CD4-positive, alpha-beta T cell treated with Interleukin-21 for 1 hour (primary cell): ENCODE data around the gene OR1B1.
"Not testable (repeated sequence)": the region's sequence is repeated elsewhere in the genome, so short reads cannot be mapped to it uniquely, and the experiment has no call there.

Experiments
- DNase-seq: peaks from one replicate; pipeline ENCODE4 v3.0.0-alpha.2; 2020

Gene OR1B1

GRCh38 chr9:122657527-122657926 is at the start of gene OR1B1:
OR1B1 (minus strand) TSS chr9:122657627.
- no peak for DNase-seq

GRCh38 chr9:122695696-122696095 is 38.3 kb upstream of the OR1B1 start:
- DNase-seq, result no peak

DNA sequence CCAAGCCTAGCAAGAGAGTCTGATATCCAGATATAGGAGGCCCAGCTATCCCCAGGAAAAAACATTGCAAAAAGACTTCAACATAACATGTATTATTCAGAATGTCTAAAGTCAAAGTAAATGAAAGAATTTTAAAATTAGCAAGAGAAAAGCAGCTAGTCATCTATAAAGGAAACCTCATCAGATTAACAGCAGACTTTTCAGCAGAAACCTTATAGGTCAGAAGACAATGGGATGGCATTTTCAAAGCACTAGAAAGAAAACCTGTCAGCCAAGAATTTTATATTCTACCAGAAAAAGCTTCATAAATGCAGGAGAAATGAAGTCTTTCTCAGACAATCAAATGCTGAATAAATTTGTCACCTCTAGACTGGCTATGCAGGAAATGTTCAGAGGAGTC is 27.4 kb upstream of the OR1B1 start:
- DNase-seq, result no peak

GRCh38 chr9:122672481-122672880 is 15.1 kb upstream of the OR1B1 start:
- DNase-seq, result no peak

GRCh38 chr9:122661416-122661815 is 4.0 kb upstream of the OR1B1 start, which contains the start of gene OR1L1:
OR1L1 (plus strand) TSS chr9:122661716; CDS start chr9:122661716, 0 bp downstream.
- no peak for DNase-seq

DNA sequence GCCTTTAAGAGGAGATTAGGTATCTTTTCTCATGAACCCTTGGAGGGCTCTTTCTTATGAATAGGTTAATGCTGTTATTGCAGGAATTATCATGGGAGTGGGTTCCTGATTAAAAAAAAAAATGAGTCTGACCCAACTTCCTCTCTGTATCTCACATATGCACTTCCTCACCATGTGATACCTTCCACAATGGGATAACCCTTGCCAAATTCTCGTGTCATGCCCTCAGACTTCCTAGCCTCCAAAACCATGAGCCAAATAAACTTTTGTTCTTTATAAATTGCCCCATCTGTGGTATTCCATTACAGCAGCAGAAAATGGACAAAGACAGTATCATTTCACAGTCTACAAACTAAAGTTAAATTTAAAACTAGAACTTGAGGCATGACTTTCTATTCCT is 1.0 kb downstream of the OR1B1 start:
- no peak for DNase-seq

- DNase-seq, result no peak
Observed at GRCh38 chr9:122642226-122642625, 15.2 kb downstream of the OR1B1 start.

- DNase-seq, result no peak
Observed at GRCh38 chr9:122619996-122620395, 37.4 kb downstream of the OR1B1 start.

- DNase-seq, result no peak
Observed at GRCh38 chr9:122614362-122614761, 43.1 kb downstream of the OR1B1 start, which contains the start of gene OR1Q1. OR1Q1 (plus strand) TSS chr9:122614738; CDS start chr9:122614738, 0 bp downstream.

GRCh38 chr9:122609804-122610203 is 47.6 kb downstream of the OR1B1 start:
- no peak for DNase-seq

- no peak for DNase-seq
Observed at GRCh38 chr9:122606587-122606986, 50.8 kb downstream of the OR1B1 start.

GRCh38 chr9:122605691-122606090 is 51.7 kb downstream of the OR1B1 start:
- no peak for DNase-seq

DNA sequence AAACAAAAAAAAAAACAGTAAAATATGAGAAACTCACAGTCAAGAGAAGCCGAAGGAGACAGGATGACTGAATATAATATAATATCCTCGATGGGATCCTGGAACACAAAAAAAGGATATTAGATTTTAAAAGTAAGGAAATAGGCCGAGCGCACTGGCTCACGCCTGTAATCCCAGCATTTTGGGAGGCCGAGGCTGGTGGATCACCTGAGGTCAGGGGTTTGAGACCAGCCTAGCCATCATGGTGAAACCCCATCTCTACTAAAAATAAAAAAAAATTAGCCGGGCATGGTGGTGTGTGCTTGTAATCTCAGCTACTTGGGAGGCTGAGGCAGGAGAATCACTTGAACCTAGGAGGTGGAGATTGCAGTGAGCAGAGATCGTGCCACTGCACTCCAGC is 74.1 kb downstream of the OR1B1 start, which contains the start of gene OR1L8:
Gene OR1L8, minus strand, starts transcription at position 101 of the 400 bp plus-strand sequence. CDS start 14,907 bp downstream, outside the sequence.
- not testable (repeated sequence) for DNase-seq

GRCh38 chr9:122580360-122580759 is 77.1 kb downstream of the OR1B1 start:
- DNase-seq, result no peak

- DNase-seq, result no peak
Observed at GRCh38 chr9:122579874-122580273, 77.6 kb downstream of the OR1B1 start.
